Measurements from ENCODE around the gene EIF4B.

DNA sequence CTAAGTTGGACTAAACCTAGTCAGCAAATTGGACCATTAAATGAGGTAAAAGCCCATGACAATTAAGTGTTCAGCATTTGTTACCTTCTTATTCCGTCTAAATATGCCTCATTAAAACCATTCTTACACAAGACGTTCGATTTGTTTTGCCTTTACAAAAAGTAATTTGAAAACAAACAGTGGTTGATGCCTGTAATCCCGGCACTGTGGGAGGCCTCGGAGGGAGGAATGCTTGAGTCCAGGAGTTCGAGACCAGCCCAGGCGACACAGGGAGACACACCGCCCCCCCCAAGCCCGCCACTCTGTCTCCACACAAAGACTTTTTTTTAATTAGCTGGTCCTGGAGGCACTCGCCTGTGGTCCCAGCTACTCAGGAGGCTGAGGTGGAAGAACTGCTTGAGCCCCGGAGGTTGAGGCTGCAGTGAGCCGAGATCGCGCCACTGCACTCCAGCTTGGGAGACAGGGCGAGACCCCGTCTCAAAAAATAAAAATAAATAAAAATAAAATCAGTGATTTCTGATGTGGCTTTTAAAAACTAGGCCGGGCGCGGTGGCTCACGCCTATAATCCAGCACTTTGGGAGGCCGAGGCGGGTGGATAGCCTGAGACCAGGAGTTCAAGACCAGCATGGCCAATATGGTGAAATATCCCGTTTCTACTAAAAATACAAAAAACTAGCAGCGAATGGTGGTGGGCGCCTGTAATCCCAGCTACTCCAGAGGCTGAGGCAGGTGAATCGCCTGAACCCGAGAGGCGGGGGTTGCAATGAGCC is 856 bp upstream of the EIF4B start:
- TF ChIP-seq EZH2 (IDR thresholded peaks at IDR 0.05; ENCODE audit: insufficient read depth, poor library complexity, severe bottlenecking), result no peak
- TF ChIP-seq EZH2phosphoT487 (IDR thresholded peaks at IDR 0.05; ENCODE audit: insufficient read depth, low read depth), result no peak
